ENCODE measurements around the gene YJU2. TPM values are rescaled to one million over a fixed set of nuclear protein-coding genes. Genes with fewer than 3 reads are reported as not detected.
"Not testable (repeated sequence)": the region's sequence is repeated elsewhere in the genome, so short reads cannot be mapped to it uniquely, and the experiment has no call there.

Gene YJU2
- total and polyA plus RNA-seq, 11 donors: 7.6 to 26.7 (median 12.7) TPM

DNA sequence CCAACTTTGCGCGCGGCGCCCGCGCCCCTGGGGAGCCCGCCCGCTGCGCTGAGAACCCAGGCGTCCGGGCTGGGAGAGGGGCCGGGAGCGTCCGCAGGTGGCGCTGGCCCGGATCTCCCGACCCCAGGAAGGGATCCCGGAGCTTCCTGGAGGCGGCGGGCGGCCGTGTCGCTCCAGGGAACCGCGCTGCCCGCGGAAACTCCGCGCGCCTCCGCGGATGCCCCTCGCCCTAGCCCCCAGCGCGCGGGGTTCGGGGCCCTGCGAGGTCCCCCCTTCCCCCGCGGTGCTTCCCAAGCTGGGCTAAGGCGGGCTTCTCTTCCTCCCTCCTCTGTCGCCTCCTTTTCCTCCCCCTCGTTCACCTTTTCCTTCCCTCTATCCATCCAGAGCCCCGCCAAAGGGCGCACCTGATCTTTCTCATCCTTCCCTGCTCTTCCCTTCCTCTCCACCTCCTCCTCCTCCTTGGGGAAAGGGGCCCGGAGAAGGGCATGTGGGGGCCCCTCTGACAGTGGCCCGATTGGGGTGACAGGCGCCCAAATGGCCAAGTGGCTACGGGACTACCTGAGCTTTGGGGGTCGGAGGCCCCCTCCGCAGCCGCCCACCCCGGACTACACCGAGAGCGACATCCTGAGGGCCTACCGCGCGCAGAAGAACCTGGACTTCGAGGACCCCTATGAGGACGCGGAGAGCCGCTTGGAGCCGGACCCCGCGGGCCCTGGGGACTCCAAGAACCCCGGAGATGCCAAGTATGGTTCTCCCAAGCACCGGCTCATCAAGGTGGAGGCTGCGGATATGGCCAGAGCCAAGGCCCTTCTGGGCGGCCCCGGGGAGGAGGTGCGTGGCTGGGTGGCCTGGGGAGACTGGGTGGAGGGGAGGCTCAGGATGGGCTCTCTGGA is 32.9 kb downstream of the YJU2 start:
- DNase-seq (no peak), ATAC-seq (no peak)
- intact Hi-C loops (cut with DNase I): loop anchor here in 2 of 10 donors (10.0 kb wide), 1 partner anchor 245 kb away; no protein-coding TSS in a partner anchor
- 3 to 4% (median 3%) methylated on average over 54 to 71 of the region's 71 CpGs for WGBS, 4 donors
- Histone ChIP-seq H3K4me3 (peak overlapping the region; percentile 5 to 51 (median 38)), H3K27me3 (peaks cover 14 to 58% (median 33%) of the 10 kb centered on the region in 9 donors), H3K27ac (no peak overlapping the region), H3K36me3 (no peaks in the 10 kb centered on the region), H3K4me1 (peaks cover 0 to 22% (median 9%) of the 10 kb centered on the region in 12 donors), H3K9me3 (no peaks in the 10 kb centered on the region)
- TF ChIP-seq, protein P1, sequence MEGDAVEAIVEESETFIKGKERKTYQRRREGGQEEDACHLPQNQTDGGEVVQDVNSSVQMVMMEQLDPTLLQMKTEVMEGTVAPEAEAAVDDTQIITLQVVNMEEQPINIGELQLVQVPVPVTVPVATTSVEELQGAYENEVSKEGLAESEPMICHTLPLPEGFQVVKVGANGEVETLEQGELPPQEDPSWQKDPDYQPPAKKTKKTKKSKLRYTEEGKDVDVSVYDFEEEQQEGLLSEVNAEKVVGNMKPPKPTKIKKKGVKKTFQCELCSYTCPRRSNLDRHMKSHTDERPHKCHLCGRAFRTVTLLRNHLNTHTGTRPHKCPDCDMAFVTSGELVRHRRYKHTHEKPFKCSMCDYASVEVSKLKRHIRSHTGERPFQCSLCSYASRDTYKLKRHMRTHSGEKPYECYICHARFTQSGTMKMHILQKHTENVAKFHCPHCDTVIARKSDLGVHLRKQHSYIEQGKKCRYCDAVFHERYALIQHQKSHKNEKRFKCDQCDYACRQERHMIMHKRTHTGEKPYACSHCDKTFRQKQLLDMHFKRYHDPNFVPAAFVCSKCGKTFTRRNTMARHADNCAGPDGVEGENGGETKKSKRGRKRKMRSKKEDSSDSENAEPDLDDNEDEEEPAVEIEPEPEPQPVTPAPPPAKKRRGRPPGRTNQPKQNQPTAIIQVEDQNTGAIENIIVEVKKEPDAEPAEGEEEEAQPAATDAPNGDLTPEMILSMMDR (IDR thresholded peaks at IDR 0.05): no peak
- TF ChIP-seq POLR2A (IDR thresholded peaks at IDR 0.05): no peak

DNA sequence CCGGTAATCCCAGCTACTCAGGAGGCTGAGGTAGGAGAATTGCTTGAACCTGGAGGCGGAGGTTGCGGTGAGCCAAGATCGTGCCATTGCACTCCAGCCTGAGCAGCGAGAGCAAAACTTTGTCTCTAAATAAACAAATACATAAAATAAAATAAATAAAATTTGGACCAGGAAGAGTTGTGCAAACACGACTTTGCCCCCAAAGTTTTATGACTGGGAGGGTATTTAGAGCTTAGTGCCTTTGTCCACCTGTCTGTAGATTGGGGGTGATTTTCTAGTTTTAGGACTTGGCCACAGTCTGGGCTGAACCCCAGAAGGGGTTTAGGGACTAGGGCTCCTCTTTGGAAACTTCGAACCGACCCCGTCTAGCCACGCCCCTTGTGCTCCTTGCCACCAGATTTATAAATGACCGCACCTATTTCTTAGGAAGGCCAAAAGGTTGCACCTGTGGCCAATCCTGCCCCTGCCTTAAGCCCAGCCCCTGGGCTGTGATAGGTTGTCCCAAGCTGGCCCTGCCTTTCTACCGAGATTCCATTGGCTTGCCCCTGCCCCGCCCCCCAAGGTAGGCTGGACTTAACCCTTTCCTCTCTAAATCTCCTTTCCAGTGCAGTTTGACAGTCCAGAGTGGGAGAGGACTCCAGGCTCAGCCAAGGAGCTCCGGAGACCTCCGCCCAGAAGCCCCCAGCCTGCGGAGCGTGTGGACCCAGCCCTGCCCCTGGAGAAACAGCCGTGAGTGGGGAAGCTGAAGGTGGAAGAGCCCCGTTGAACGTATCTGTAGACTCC is 37.5 kb downstream of the YJU2 start:
- Histone ChIP-seq H3K4me3 (no peak overlapping the region), H3K36me3 (no peaks in the 10 kb centered on the region), H3K27me3 (peaks cover 10 to 52% (median 25%) of the 10 kb centered on the region in 9 donors), H3K27ac (no peak overlapping the region), H3K9me3 (no peaks in the 10 kb centered on the region), H3K4me1 (peaks cover 0 to 9% (median 5%) of the 10 kb centered on the region in 12 donors)
- TF ChIP-seq POLR2A (IDR thresholded peaks at IDR 0.05): no peak
- TF ChIP-seq, protein P1 (IDR thresholded peaks at IDR 0.05): no peak
- intact Hi-C loops (cut with DNase I): no loop called here
- no peak for ATAC-seq
- 45 to 57% (median 54%) methylated on average over 16 to 20 of the region's 20 CpGs for WGBS, 4 donors
- no peak for DNase-seq

DNA sequence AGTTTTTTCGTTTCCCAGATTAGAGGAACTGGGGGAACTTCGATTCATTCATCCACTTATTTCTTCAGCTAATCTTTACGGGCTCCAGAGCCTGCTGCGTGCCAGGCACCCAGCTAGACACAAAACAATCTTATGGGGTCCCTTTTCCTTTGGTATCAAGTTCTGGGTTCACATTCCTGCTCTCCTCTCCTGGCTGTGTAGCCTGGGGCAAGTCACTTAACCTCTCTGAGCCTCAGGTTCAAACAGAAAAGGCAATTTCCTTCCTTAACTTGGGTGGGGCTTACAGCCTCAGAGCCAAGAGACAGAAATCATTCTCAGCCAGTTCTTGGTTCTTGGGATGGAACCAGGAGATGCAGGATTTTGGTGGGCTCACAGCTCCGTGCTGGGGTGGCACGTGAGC is 38.1 kb downstream of the YJU2 start:
- Histone ChIP-seq H3K36me3 (no peaks in the 10 kb centered on the region), H3K9me3 (no peaks in the 10 kb centered on the region), H3K4me1 (peaks cover 0 to 3% (median 0%) of the 10 kb centered on the region in 12 donors), H3K4me3 (no peak overlapping the region), H3K27me3 (peaks cover 3 to 46% (median 19%) of the 10 kb centered on the region in 9 donors), H3K27ac (no peak overlapping the region)
- WGBS, 4 donors: 71 to 81% (median 78%) methylated on average over 5 to 6 of the region's 6 CpGs
- TF ChIP-seq, protein P1 (IDR thresholded peaks at IDR 0.05): no peak
- TF ChIP-seq POLR2A (IDR thresholded peaks at IDR 0.05): no peak
- ATAC-seq (no peak), DNase-seq (no peak)
- intact Hi-C loops (cut with DNase I): no loop called here

DNA sequence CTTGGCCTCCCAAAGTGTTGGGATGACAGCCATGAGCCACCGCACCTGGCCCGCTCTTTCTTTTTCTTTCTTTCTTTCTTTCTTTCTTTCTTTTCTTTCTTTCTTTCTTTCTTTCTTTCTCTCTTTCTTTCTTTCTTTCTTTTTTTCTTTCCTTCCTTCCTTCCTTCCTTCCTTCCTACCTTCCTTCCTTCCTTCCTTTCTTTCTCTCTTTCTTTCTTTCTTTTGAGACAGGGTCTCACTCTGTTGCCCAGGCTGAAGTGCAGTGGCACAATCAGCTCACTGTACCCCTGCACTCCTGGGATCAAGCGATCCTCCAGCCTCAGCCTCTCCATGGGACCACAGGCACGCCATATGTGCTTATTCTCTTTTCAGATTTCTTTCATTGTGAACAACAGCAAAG is 39.3 kb downstream of the YJU2 start:
- ATAC-seq; H3K4me3 ChIP-seq; H3K27ac ChIP-seq; DNase-seq; intact Hi-C loops (cut with DNase I); H3K9me3 ChIP-seq; H3K4me1 ChIP-seq; H3K36me3 ChIP-seq: not testable (repeated sequence)
- H3K27me3 ChIP-seq: peaks cover 0 to 41% (median 9%) of the 10 kb centered on the region in 9 donors
- 81 to 92% (median 87%) methylated on average over 4 of the region's 4 CpGs for WGBS, 4 donors
